Activated CD8-positive, alpha-beta T cell treated with anti-CD3 and anti-CD28 coated beads for 36 hours (primary cell): ENCODE data around the gene PDE1C. TPM values are rescaled to one million over a fixed set of nuclear protein-coding genes. Genes with fewer than 3 reads are reported as not detected.

Experiments
- ATAC-seq: fragments of 200-7000 bp; cut with Tn5 transposase; one replicate; pipeline ENCODE4 v1.10.0; 2021; ENCODE audit warnings: mild to moderate bottlenecking, moderate library complexity
- CTCF ChIA-PET: fragments of 350-600 bp; sonication (Branson Sonifier 250); formaldehyde crosslinking; loops from one replicate; lab custom pipeline; 2021; ENCODE audit warnings: antibody characterized with exemption; lab: Charles Lee
- POLR2A ChIA-PET: fragments of 350-600 bp; sonication (Branson Sonifier 250); formaldehyde crosslinking; loops from one replicate; lab custom pipeline; 2021; ENCODE audit warnings: antibody characterized with exemption; lab: Charles Lee
- DNase-seq: peaks from one replicate; pipeline ENCODE4 v3.0.0-alpha.2; 2020
- H3K27ac Mint-ChIP-seq: one replicate; pipeline ENCODE4 v1.8.0; 2021; ENCODE audit warnings: mild to moderate bottlenecking, mixed read lengths
- H3K27me3 Mint-ChIP-seq: one replicate; pipeline ENCODE4 v1.8.0; 2021; ENCODE audit warnings: mixed read lengths
- H3K36me3 Mint-ChIP-seq: one replicate; pipeline ENCODE4 v1.8.0; 2021; ENCODE audit warnings: low read depth, mixed read lengths
- H3K4me1 Mint-ChIP-seq: one replicate; pipeline ENCODE4 v1.8.0; 2021; ENCODE audit warnings: low read depth, mixed read lengths
- H3K4me3 Mint-ChIP-seq: one replicate; pipeline ENCODE4 v1.8.0; 2021; ENCODE audit warnings: mild to moderate bottlenecking, moderate library complexity, mixed read lengths
- H3K9me3 Mint-ChIP-seq: one replicate; pipeline ENCODE4 v1.8.0; 2021; ENCODE audit warnings: mixed read lengths
- intact Hi-C: fragments of 100-400 bp; cut with micrococcal nuclease; formaldehyde crosslinking; loops from one replicate; pipeline ENCODE4 v1.10.0; 2022
- total RNA-seq, 2 experiments: library from RNA; stranded (reverse); gene quantifications; one replicate each; pipeline ENCODE4 v1.2.3, GENCODE V29; 2021
- TF ChIP-seq, protein P1 (sequence below): fragments of 200-600 bp; IDR thresholded peaks from one replicate; pipeline ENCODE4 v1.8.0; 2022; ENCODE audit warnings: antibody characterized with exemption, mild to moderate bottlenecking

Gene PDE1C
- total RNA-seq, 2 experiments from 2014 or later: not detected

DNA sequence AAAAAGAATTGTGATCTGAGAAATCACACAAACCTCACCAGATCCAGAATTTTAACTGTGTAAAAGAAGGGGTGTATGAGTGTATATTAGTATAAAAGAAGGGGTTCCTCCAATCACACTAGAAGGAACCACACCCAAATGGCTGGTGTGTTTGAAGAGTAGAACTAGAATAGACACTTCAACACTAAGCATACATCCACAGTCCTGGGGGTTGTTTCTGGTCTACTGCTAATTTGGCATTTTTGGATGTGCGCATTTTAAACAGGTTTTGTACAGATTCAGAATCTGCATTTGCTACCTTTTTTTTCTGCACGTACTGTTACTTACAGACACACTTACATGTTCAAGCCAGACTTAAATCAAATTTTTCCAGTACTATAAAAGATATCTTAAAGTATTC lies 64.6 kb downstream of the PDE1C start:
- Mint-ChIP-seq H3K36me3 (no peaks in the 10 kb centered on the region), H3K4me1 (no peaks in the 10 kb centered on the region), H3K9me3 (peaks cover 11% of the 10 kb centered on the region), H3K27ac (no peak overlapping the region), H3K4me3 (no peak overlapping the region), H3K27me3 (no peaks in the 10 kb centered on the region)
- ATAC-seq (no peak), DNase-seq (no peak)
- TF ChIP-seq, protein P1, sequence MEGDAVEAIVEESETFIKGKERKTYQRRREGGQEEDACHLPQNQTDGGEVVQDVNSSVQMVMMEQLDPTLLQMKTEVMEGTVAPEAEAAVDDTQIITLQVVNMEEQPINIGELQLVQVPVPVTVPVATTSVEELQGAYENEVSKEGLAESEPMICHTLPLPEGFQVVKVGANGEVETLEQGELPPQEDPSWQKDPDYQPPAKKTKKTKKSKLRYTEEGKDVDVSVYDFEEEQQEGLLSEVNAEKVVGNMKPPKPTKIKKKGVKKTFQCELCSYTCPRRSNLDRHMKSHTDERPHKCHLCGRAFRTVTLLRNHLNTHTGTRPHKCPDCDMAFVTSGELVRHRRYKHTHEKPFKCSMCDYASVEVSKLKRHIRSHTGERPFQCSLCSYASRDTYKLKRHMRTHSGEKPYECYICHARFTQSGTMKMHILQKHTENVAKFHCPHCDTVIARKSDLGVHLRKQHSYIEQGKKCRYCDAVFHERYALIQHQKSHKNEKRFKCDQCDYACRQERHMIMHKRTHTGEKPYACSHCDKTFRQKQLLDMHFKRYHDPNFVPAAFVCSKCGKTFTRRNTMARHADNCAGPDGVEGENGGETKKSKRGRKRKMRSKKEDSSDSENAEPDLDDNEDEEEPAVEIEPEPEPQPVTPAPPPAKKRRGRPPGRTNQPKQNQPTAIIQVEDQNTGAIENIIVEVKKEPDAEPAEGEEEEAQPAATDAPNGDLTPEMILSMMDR: no peak
- intact Hi-C loops: no loop called here
- ChIA-PET POLR2A (no interaction called here), CTCF (no interaction called here)

DNA sequence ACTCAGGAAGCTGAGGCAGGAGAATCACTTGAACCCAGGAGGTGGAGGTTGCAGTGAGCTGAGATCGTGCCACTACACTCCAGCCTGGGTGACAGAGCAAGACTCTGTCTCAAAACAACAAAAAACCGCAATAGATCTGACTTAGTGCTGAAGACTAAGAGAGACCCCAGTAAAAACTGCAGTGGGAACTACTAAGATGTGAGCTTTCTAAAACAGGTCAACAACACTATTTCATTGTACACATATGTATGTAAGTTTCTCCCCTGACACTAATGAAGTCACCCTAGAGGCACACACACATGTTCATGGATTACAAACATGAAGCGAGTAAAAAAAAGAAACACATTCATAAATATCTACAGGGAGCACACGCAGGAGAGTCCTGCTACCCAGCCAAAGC lies 68.3 kb downstream of the PDE1C start:
- H3K27me3 Mint-ChIP-seq: no peaks in the 10 kb centered on the region
- H3K9me3 Mint-ChIP-seq: peaks cover 11% of the 10 kb centered on the region
- no peaks in the 10 kb centered on the region for H3K4me1 Mint-ChIP-seq
- H3K4me3 Mint-ChIP-seq: no peak overlapping the region
- DNase-seq (no peak), ATAC-seq (no peak)
- TF ChIP-seq, protein P1: no peak
- POLR2A ChIA-PET: no interaction called here
- H3K27ac Mint-ChIP-seq: no peak overlapping the region
- no peaks in the 10 kb centered on the region for H3K36me3 Mint-ChIP-seq
- CTCF ChIA-PET: no interaction called here
- intact Hi-C loops: no loop called here

DNA sequence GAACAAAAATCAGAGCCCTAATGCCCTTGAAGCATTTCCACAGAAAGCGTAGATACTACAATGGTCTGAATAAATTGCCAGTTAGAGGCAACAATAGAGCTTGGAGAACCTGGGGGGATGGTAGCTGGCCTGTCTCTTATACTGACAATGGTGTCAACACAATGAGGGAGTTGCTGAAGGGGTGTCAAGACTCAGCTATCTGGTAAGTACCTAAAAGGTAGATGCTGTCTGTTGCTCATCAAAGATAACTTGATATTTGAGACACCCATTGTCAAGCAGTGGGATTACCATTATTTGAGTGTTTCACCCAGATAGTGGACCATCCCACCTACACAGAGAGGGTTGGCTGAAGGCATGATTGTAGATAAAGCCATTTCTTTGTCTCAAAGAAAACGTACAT lies 72.8 kb downstream of the PDE1C start:
- intact Hi-C loops: no loop called here
- Mint-ChIP-seq H3K27me3 (no peaks in the 10 kb centered on the region), H3K4me3 (no peak overlapping the region), H3K9me3 (peaks cover 11% of the 10 kb centered on the region), H3K36me3 (no peaks in the 10 kb centered on the region), H3K4me1 (no peaks in the 10 kb centered on the region), H3K27ac (no peak overlapping the region)
- ATAC-seq: no peak
- TF ChIP-seq, protein P1: no peak
- POLR2A ChIA-PET: no interaction called here
- no peak for DNase-seq
- CTCF ChIA-PET: no interaction called here

DNA sequence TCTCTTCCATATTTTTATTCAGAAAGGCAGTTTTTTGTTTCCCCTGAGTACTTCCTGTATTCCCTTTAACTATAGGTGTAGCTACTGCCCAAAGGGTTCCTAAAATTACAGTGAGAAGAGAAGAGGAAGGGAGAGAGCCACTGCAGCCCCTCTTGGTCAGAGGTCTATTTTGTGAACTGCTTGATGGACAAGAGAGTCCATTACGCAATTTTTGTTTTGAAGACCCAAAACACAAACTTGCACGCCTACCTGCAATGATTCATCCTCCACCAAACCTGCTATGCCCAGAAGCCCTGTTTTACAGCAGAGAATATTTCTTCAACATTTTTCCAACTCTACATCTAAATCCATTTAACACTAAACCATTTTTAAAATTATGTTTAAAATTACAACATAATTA lies 75.1 kb downstream of the PDE1C start:
- POLR2A ChIA-PET: no interaction called here
- Mint-ChIP-seq H3K27me3 (no peaks in the 10 kb centered on the region), H3K4me3 (no peak overlapping the region), H3K9me3 (no peaks in the 10 kb centered on the region), H3K36me3 (no peaks in the 10 kb centered on the region), H3K4me1 (no peaks in the 10 kb centered on the region), H3K27ac (no peak overlapping the region)
- TF ChIP-seq, protein P1: no peak
- intact Hi-C loops: no loop called here
- ATAC-seq (no peak), DNase-seq (no peak)
- CTCF ChIA-PET: no interaction called here

DNA sequence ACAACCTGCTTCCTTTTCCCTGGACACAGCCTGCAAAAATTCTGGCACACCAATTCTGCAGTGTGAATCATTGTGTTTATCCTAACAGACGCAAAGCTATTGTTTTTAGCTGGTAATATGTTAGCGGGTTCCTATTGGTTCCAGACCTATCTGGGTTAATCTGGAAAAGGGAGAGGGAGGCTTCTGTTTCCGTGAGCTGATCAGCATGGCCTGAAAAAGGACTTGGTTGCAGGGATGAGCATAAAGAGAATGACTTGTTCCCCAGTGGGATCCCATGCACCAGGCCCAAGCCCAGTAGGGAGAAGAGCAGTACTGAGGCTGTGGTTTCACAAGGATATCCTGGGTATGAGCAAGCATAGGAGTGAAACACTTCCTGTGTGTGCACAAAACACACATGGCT lies 78.4 kb downstream of the PDE1C start:
- H3K36me3 Mint-ChIP-seq: no peaks in the 10 kb centered on the region
- intact Hi-C loops: no loop called here
- DNase-seq: no peak
- H3K27ac Mint-ChIP-seq: no peak overlapping the region
- H3K9me3 Mint-ChIP-seq: no peaks in the 10 kb centered on the region
- no peaks in the 10 kb centered on the region for H3K4me1 Mint-ChIP-seq
- TF ChIP-seq, protein P1: no peak
- ChIA-PET CTCF (no interaction called here), POLR2A (interaction anchor here (0.6 kb wide), 1 partner anchor 289 kb away, joined by 4 read pairs; no protein-coding TSS in a partner anchor)
- H3K27me3 Mint-ChIP-seq: no peaks in the 10 kb centered on the region
- no peak for ATAC-seq
- H3K4me3 Mint-ChIP-seq: no peak overlapping the region
